ENCODE results near the gene KBTBD8. TPM values are rescaled to one million over a fixed set of nuclear protein-coding genes. Genes with fewer than 3 reads are reported as not detected.

KBTBD8 gene
- total RNA-seq, 2 donors from 2014 or later: 3.5 to 6.2 TPM

DNA sequence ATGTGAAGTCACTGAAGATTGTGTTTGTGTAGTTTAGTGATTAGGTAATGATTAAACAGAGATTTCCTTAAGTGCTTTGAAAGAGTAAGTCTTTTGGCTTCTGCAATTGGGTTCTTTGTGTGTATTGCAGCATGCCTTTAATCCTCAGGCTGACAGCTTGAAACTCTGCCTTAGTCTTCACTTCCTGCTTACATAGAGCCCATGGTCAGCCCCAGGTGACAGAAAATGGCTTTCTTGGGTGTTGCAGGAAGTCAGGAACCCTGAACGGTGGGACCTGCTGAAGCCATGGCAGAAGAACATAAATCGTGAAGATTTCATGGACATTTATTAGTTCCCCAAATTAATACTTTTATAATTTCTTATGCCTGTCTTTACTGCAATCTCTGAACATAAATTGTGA is 61.3 kb downstream of the KBTBD8 start:
- no peaks in the 10 kb centered on the region for H3K4me1 ChIP-seq (ENCODE audit: control insufficient read depth, insufficient read depth, low read length)
- H3K4me3 Mint-ChIP-seq: no peak overlapping the region
- DNase-seq: no peak
- no peaks in the 10 kb centered on the region for H3K36me3 ChIP-seq (ENCODE audit: control insufficient read depth, insufficient read depth, low read length)
- H3K9me3 Mint-ChIP-seq: peaks cover 35% of the 10 kb centered on the region
- peak overlapping the region; percentile 10 for H3K4me3 ChIP-seq (ENCODE audit: low read length)
- H3K9ac ChIP-seq (ENCODE audit: extremely low read depth, low read length, poor library complexity, severe bottlenecking): no peak overlapping the region
- no peak overlapping the region for H3K27ac ChIP-seq (ENCODE audit: low read depth, low read length)
- H3K27ac Mint-ChIP-seq: no peak overlapping the region
- 86% methylated on average over 2 of the region's 2 CpGs; no CpG with 5 or more reads in 1 of the 2 experiments for WGBS, 2 experiments (ENCODE audit: insufficient coverage in 1 of 2, insufficient read length in 1 of 2)
- H3K36me3 Mint-ChIP-seq (ENCODE audit: low read depth): peaks cover 1% of the 10 kb centered on the region
- H3K4me1 Mint-ChIP-seq: no peaks in the 10 kb centered on the region
- H3K27me3 ChIP-seq (ENCODE audit: control insufficient read depth, insufficient read depth, low read length, poor library complexity, severe bottlenecking): no peaks in the 10 kb centered on the region
- TF ChIP-seq, protein P1, sequence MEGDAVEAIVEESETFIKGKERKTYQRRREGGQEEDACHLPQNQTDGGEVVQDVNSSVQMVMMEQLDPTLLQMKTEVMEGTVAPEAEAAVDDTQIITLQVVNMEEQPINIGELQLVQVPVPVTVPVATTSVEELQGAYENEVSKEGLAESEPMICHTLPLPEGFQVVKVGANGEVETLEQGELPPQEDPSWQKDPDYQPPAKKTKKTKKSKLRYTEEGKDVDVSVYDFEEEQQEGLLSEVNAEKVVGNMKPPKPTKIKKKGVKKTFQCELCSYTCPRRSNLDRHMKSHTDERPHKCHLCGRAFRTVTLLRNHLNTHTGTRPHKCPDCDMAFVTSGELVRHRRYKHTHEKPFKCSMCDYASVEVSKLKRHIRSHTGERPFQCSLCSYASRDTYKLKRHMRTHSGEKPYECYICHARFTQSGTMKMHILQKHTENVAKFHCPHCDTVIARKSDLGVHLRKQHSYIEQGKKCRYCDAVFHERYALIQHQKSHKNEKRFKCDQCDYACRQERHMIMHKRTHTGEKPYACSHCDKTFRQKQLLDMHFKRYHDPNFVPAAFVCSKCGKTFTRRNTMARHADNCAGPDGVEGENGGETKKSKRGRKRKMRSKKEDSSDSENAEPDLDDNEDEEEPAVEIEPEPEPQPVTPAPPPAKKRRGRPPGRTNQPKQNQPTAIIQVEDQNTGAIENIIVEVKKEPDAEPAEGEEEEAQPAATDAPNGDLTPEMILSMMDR (conservative IDR thresholded peaks at IDR 0.05): no peak
- no peaks in the 10 kb centered on the region for H3K27me3 Mint-ChIP-seq (ENCODE audit: insufficient read depth)
- peaks cover 20% of the 10 kb centered on the region for H3K9me3 ChIP-seq (ENCODE audit: control insufficient read depth, low read length)

Data from endodermal cell (in vitro differentiated cells).